Peyer's patch (tissue), 4 donors: Measurements from ENCODE around the gene BAG3. TPM values are rescaled to one million over a fixed set of nuclear protein-coding genes. Genes with fewer than 3 reads are reported as not detected.

Experiments used
- DNase-seq, 3 donors: peaks; one replicate each; pipeline ENCODE4 v3.0.0-alpha.2; 2017 to 2019
- H3K27ac ChIP-seq, 4 donors: fragments of 200-600 bp; sonication (generic); one replicate each; pipeline ENCODE4 v1.5.1; 2016 to 2019
- H3K27me3 ChIP-seq, 2 donors: fragments of 200-600 bp; sonication (generic); one replicate each; pipeline ENCODE4 v1.5.1; 2019
- H3K36me3 ChIP-seq, 3 donors: fragments of 200-600 bp; sonication (generic); one replicate each; pipeline ENCODE4 v1.5.1; 2016 to 2019
- H3K4me1 ChIP-seq, 4 donors: fragments of 200-600 bp; sonication (generic); one replicate each; pipeline ENCODE4 v1.5.1; 2016 to 2019
- H3K4me3 ChIP-seq, 4 donors: fragments of 200-600 bp; sonication (generic); 1 replicate in 3 of 4; 2 replicates in 1 of 4; pipeline ENCODE4 v1.5.1; 2016 to 2019; ENCODE audit warnings: mild to moderate bottlenecking in 1 of 4
- H3K9me3 ChIP-seq, 4 donors: fragments of 200-600 bp; sonication (generic); one replicate each; pipeline ENCODE4 v1.5.1; 2016 to 2019; ENCODE audit warnings: mild to moderate bottlenecking in 1 of 4
- POLR2A ChIP-seq, 2 donors: fragments of 450-650 bp; IDR thresholded peaks; one replicate each; pipeline ENCODE4 v1.5.1; 2017; ENCODE audit warnings: antibody characterized with exemption in 2 of 2, mild to moderate bottlenecking in 2 of 2, moderate library complexity in 2 of 2
- total RNA-seq, 4 donors: library from RNA; depleted of rRNA; stranded (reverse); fragments of >200 nt; gene quantifications; one replicate each; pipeline ENCODE4 v1.1.0, GENCODE V29; 2016
- TF ChIP-seq, protein P1 (sequence below), 6 experiments: fragments of 450-650 bp in 4 of 6; fragments of 200-600 bp in 2 of 6; sonication (generic) in 1 of 6; IDR thresholded peaks; one replicate each; pipeline ENCODE4 v1.5.1; 2017 to 2019; ENCODE audit warnings: antibody characterized with exemption in 6 of 6, mild to moderate bottlenecking in 3 of 6, moderate library complexity in 1 of 6

Gene BAG3
- total RNA-seq, 4 donors from 2014 or later = 14.9 to 26.4 (median 19.8) TPM

DNA sequence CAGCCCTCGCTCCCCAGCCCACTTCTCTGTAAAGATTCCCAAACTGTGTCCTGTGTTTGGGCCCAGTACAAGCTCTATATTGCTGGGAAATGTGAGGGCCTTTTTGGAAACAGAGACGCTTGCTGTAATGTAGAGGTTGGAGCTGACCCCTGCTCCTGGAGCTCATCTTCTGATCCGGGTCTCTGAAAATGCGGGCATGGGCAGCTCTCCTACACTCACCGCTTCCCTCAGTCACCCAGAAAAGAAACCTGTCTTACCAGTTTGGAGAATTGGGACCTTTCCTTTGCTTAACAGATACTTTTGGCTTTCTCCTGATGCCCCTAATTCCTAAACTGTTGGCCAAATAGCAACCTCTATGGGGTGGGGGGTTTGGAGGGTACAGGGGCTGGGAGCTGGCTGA, 18.2 kb downstream of the BAG3 start:
- H3K4me1 ChIP-seq = peaks cover 0 to 8% (median 0%) of the 10 kb centered on the region in 4 donors
- no peak overlapping the region for H3K27ac ChIP-seq
- no peaks in the 10 kb centered on the region for H3K9me3 ChIP-seq
- H3K27me3 ChIP-seq = no peaks in the 10 kb centered on the region
- DNase-seq = no peak
- peaks cover 0 to 46% (median 0%) of the 10 kb centered on the region in 3 donors for H3K36me3 ChIP-seq
- TF ChIP-seq, protein P1, sequence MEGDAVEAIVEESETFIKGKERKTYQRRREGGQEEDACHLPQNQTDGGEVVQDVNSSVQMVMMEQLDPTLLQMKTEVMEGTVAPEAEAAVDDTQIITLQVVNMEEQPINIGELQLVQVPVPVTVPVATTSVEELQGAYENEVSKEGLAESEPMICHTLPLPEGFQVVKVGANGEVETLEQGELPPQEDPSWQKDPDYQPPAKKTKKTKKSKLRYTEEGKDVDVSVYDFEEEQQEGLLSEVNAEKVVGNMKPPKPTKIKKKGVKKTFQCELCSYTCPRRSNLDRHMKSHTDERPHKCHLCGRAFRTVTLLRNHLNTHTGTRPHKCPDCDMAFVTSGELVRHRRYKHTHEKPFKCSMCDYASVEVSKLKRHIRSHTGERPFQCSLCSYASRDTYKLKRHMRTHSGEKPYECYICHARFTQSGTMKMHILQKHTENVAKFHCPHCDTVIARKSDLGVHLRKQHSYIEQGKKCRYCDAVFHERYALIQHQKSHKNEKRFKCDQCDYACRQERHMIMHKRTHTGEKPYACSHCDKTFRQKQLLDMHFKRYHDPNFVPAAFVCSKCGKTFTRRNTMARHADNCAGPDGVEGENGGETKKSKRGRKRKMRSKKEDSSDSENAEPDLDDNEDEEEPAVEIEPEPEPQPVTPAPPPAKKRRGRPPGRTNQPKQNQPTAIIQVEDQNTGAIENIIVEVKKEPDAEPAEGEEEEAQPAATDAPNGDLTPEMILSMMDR (IDR thresholded peaks at IDR 0.05) = no peak
- TF ChIP-seq POLR2A (IDR thresholded peaks at IDR 0.05) = no peak
- H3K4me3 ChIP-seq = no peak overlapping the region

DNA sequence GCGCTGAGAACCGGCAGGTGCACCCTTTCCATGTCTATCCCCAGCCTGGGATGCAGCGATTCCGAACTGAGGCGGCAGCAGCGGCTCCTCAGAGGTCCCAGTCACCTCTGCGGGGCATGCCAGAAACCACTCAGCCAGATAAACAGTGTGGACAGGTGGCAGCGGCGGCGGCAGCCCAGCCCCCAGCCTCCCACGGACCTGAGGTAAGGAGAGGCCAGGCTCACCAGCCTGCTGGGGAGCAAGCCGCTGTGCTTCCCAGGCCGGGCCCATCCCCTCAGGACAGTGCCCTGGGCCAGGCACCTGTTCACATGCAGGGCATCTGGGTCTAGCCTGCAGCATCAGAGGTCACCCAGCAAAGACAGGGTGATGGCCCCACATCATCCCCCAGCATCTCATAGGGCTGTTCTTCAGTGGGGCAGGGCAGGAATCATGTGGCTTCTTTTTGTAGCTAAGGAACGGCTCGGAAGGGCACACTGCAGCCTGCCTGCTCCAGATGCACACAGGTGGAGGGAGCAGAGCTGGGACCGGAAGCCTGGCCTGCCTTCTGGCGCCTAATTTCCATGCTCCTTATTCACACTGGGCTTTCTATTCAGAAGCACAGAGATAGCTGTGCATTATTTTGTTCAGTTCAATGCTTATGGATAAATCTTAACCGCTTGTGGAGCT, 18.9 kb downstream of the BAG3 start:
- no peak overlapping the region for H3K4me3 ChIP-seq
- peaks cover 0 to 46% (median 0%) of the 10 kb centered on the region in 3 donors for H3K36me3 ChIP-seq
- no peaks in the 10 kb centered on the region for H3K27me3 ChIP-seq
- peaks cover 0 to 8% (median 0%) of the 10 kb centered on the region in 4 donors for H3K4me1 ChIP-seq
- no peak for DNase-seq
- H3K9me3 ChIP-seq = no peaks in the 10 kb centered on the region
- TF ChIP-seq, protein P1 (IDR thresholded peaks at IDR 0.05) = no peak
- no peak for TF ChIP-seq POLR2A (IDR thresholded peaks at IDR 0.05)
- H3K27ac ChIP-seq = no peak overlapping the region

DNA sequence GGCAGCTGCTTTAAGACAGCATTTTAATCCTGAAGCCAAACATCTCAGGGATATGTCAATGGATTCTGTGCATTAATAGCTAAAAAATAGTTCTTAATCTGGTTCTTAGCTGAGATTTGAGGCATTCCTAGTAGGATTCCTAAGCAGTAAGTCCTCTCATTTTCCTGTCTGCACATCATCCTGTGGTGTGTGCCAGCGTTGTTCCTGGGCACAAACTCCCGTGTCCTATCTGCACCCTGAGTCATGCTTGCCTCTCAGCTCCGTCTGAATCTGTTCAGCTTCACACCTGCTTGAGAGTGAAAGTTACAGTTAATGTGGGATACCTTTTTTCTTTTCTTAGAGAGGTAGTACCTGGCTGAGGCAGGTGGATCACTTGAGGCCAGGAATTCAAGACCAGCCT, 19.5 kb downstream of the BAG3 start:
- Histone ChIP-seq H3K36me3 (peaks cover 0 to 46% (median 0%) of the 10 kb centered on the region in 3 donors), H3K27me3 (no peaks in the 10 kb centered on the region), H3K27ac (no peak overlapping the region), H3K9me3 (no peaks in the 10 kb centered on the region), H3K4me3 (no peak overlapping the region), H3K4me1 (peaks cover 0 to 8% (median 0%) of the 10 kb centered on the region in 4 donors)
- no peak for DNase-seq
- TF ChIP-seq, protein P1 (IDR thresholded peaks at IDR 0.05) = no peak
- TF ChIP-seq POLR2A (IDR thresholded peaks at IDR 0.05) = no peak

DNA sequence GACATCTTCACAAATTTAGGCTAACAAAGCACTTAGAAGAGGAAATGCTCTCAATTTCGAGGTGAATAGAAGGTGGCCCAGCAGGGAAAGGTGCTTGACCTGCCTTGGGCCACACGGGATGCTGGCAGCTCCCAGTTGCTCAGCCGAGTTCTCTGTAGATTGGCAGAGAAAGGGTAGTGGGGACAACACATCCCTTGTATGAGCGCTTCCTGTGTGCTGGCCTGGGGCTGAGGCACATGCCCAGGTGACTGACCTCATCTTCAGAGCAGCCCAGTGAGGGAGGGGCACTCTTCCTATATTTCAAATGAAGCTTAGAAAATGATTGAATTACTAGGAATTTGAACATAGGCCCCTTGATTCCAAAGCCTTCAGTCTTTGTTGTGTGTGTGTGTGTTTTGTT, 20.2 kb downstream of the BAG3 start:
- peaks cover 0 to 48% (median 0%) of the 10 kb centered on the region in 3 donors for H3K36me3 ChIP-seq
- H3K27me3 ChIP-seq = no peaks in the 10 kb centered on the region
- no peak overlapping the region for H3K4me3 ChIP-seq
- no peak overlapping the region for H3K27ac ChIP-seq
- DNase-seq = no peak
- peaks cover 0 to 8% (median 0%) of the 10 kb centered on the region in 4 donors for H3K4me1 ChIP-seq
- TF ChIP-seq, protein P1 (IDR thresholded peaks at IDR 0.05) = no peak
- TF ChIP-seq POLR2A (IDR thresholded peaks at IDR 0.05) = no peak
- no peaks in the 10 kb centered on the region for H3K9me3 ChIP-seq

GRCh38 chr10:119672291-119672690, 21.1 kb downstream of the BAG3 start:
- Histone ChIP-seq H3K27ac (no peak overlapping the region), H3K36me3 (peaks cover 0 to 58% (median 3%) of the 10 kb centered on the region in 3 donors), H3K4me1 (peaks cover 0 to 5% (median 0%) of the 10 kb centered on the region in 4 donors), H3K9me3 (no peaks in the 10 kb centered on the region), H3K27me3 (no peaks in the 10 kb centered on the region), H3K4me3 (no peak overlapping the region)
- TF ChIP-seq, protein P1 (IDR thresholded peaks at IDR 0.05) = no peak
- TF ChIP-seq POLR2A (IDR thresholded peaks at IDR 0.05) = no peak
- DNase-seq = no peak
